DND-41 (cell line): ENCODE results near the gene RALGAPA2.

Experiments
- ATAC-seq: fragments of 200-7000 bp; cut with Tn5 transposase; 3 replicates; pipeline ENCODE4 v1.9.1; 2021; ENCODE audit warnings: low read depth; ENCODE audit not compliant: insufficient read depth
- DNase-seq: peaks from one replicate; pipeline ENCODE4 v3.0.0-alpha.2; 2020
- H2AFZ ChIP-seq: 2 replicates; pipeline ENCODE4 v1.6.0; 2012; ENCODE audit warnings: low read depth, low read length
- H3K27ac ChIP-seq: 2 replicates; pipeline ENCODE4 v1.5.1; 2012; ENCODE audit warnings: low read length, inconsistent platforms
- H3K27me3 ChIP-seq: fragments of 200-600 bp; sonication (generic); 2 replicates; pipeline ENCODE4 v1.6.0; 2012; ENCODE audit warnings: low read length, mild to moderate bottlenecking, inconsistent platforms; ENCODE audit not compliant: insufficient read depth, poor library complexity
- H3K36me3 ChIP-seq: 2 replicates; pipeline ENCODE4 v1.5.1; 2012; ENCODE audit warnings: low read length, inconsistent platforms; ENCODE audit not compliant: insufficient read depth
- H3K4me1 ChIP-seq: 2 replicates; pipeline ENCODE4 v1.5.1; 2012; ENCODE audit warnings: mild to moderate bottlenecking, low read length; ENCODE audit not compliant: insufficient read depth
- H3K4me2 ChIP-seq: 2 replicates; pipeline ENCODE4 v1.6.0; 2012; ENCODE audit warnings: mild to moderate bottlenecking, moderate library complexity, low read length, inconsistent platforms; ENCODE audit not compliant: insufficient read depth
- H3K4me3 ChIP-seq, 2 experiments: fragments of 200-600 bp in 1 of 2; shearing (Covaris generic) in 1 of 2; 2 replicates each; pipeline ENCODE4 v1.5.1; 2012 to 2016; ENCODE audit warnings: inconsistent platforms in 2 of 2, low read length in 2 of 2, mild to moderate bottlenecking in 2 of 2, low read depth in 1 of 2, moderate library complexity in 1 of 2
- H3K79me2 ChIP-seq: 2 replicates; pipeline ENCODE4 v1.6.0; 2012; ENCODE audit warnings: low read length, inconsistent platforms; ENCODE audit not compliant: insufficient read depth
- H3K9ac ChIP-seq: 2 replicates; pipeline ENCODE4 v1.6.0; 2012; ENCODE audit warnings: low read depth, mild to moderate bottlenecking, inconsistent platforms, low read length, moderate library complexity
- H3K9me3 ChIP-seq: 2 replicates; pipeline ENCODE4 v1.5.1; 2012; ENCODE audit warnings: low read length, moderate library complexity, mild to moderate bottlenecking, inconsistent platforms; ENCODE audit not compliant: insufficient read depth, severe bottlenecking
- H4K20me1 ChIP-seq: 2 replicates; pipeline ENCODE4 v1.6.0; 2012; ENCODE audit warnings: low read length; ENCODE audit not compliant: insufficient read depth
- EZH2 ChIP-seq: IDR thresholded peaks from 3 replicates; pipeline ENCODE4 v1.6.1; 2012; ENCODE audit warnings: borderline replicate concordance, low read depth, mild to moderate bottlenecking, moderate library complexity, low read length, inconsistent platforms; ENCODE audit not compliant: severe bottlenecking
- TF ChIP-seq, protein P1 (sequence below): IDR thresholded peaks from 2 replicates; pipeline ENCODE4 v1.5.1; 2012; ENCODE audit warnings: borderline replicate concordance, low read length, moderate library complexity, mild to moderate bottlenecking; ENCODE audit not compliant: poor library complexity, severe bottlenecking; ENCODE audit errors: extremely low read depth

The RALGAPA2 gene

DNA sequence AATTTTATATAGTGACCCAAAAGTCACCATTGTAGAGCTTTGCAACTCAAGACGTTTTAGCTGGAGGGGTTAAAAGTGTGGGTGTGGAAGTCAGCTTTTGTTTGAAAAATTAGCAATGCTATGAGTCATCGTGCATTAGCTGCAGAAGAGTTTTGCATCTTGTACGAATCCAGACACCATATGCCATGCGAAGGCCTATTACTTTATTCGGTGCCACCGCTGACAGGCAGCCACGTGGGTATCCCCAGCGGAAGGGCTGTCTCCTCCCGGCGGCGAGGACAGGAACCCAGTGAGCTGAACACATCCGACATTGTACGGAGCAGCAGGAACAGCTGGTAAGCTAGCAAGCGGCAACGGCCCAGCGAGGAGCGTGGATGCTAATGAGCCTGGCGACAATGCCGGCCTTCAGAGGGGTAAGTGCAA, 260.2 kb downstream of the RALGAPA2 start:
- no peak overlapping the region for H3K4me2 ChIP-seq
- H3K36me3 ChIP-seq = no peaks in the 10 kb centered on the region
- H3K79me2 ChIP-seq = no peaks in the 10 kb centered on the region
- TF ChIP-seq EZH2 = no peak
- TF ChIP-seq, protein P1, sequence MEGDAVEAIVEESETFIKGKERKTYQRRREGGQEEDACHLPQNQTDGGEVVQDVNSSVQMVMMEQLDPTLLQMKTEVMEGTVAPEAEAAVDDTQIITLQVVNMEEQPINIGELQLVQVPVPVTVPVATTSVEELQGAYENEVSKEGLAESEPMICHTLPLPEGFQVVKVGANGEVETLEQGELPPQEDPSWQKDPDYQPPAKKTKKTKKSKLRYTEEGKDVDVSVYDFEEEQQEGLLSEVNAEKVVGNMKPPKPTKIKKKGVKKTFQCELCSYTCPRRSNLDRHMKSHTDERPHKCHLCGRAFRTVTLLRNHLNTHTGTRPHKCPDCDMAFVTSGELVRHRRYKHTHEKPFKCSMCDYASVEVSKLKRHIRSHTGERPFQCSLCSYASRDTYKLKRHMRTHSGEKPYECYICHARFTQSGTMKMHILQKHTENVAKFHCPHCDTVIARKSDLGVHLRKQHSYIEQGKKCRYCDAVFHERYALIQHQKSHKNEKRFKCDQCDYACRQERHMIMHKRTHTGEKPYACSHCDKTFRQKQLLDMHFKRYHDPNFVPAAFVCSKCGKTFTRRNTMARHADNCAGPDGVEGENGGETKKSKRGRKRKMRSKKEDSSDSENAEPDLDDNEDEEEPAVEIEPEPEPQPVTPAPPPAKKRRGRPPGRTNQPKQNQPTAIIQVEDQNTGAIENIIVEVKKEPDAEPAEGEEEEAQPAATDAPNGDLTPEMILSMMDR = no peak
- H2AFZ ChIP-seq = no peak overlapping the region
- no peak overlapping the region for H3K4me3 ChIP-seq
- no peaks in the 10 kb centered on the region for H4K20me1 ChIP-seq
- H3K9ac ChIP-seq = no peak overlapping the region
- ATAC-seq (no peak), DNase-seq (no peak)
- H3K27me3 ChIP-seq = no peaks in the 10 kb centered on the region
- H3K9me3 ChIP-seq = no peaks in the 10 kb centered on the region
- H3K4me1 ChIP-seq = no peaks in the 10 kb centered on the region
- no peak overlapping the region for H3K27ac ChIP-seq

DNA sequence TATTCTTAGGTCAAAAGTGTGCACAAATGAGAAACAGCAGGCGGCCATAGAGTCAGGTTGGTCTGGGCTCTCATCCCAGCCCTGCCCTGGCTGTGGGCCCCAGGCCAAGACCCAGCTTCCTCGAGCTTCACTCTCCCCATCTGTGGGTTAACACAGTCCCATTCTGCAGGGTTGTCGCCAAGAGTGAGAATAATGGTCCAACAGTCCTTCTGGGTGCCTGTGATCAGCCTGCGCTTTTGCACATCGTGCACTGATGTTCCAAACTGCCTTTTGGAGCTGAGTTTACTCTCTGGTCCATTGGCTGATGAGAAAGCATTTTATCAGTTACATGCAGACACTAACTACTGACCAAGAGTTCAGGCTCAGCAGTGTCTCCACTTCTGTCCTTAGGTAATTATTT, 261.9 kb downstream of the RALGAPA2 start:
- DNase-seq (no peak), ATAC-seq (no peak)
- Histone ChIP-seq H3K9me3 (no peaks in the 10 kb centered on the region), H3K4me1 (no peaks in the 10 kb centered on the region), H3K36me3 (no peaks in the 10 kb centered on the region), H3K27me3 (no peaks in the 10 kb centered on the region), H3K79me2 (no peaks in the 10 kb centered on the region), H3K4me3 (no peak overlapping the region), H3K27ac (no peak overlapping the region), H2AFZ (no peak overlapping the region), H4K20me1 (no peaks in the 10 kb centered on the region), H3K4me2 (no peak overlapping the region), H3K9ac (no peak overlapping the region)
- no peak for TF ChIP-seq EZH2
- TF ChIP-seq, protein P1 = no peak

DNA sequence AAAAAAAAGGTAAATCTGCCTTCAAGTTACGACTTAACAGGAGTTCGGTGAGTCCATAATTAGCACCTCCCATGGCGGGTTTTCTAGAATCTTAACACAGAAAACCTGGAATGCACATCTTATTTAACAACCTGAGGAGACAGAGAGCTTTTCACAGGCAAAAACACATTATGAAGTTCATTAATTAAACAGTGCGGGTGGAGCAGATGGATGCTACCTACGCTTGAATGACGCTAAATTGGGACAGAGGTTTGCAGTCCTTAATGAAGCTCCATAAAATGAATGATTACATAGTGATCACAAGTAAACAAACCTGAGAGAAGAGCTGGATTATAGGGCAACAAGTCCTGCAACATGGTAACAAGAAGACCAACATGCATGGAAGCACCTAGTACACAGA, 263.6 kb downstream of the RALGAPA2 start:
- Histone ChIP-seq H4K20me1 (no peaks in the 10 kb centered on the region), H3K27me3 (no peaks in the 10 kb centered on the region), H3K9me3 (no peaks in the 10 kb centered on the region), H3K79me2 (no peaks in the 10 kb centered on the region), H3K4me2 (no peak overlapping the region), H3K27ac (no peak overlapping the region), H3K4me1 (no peaks in the 10 kb centered on the region), H3K4me3 (no peak overlapping the region), H3K36me3 (no peaks in the 10 kb centered on the region), H2AFZ (no peak overlapping the region), H3K9ac (no peak overlapping the region)
- DNase-seq (no peak), ATAC-seq (no peak)
- TF ChIP-seq, protein P1 = no peak
- no peak for TF ChIP-seq EZH2

DNA sequence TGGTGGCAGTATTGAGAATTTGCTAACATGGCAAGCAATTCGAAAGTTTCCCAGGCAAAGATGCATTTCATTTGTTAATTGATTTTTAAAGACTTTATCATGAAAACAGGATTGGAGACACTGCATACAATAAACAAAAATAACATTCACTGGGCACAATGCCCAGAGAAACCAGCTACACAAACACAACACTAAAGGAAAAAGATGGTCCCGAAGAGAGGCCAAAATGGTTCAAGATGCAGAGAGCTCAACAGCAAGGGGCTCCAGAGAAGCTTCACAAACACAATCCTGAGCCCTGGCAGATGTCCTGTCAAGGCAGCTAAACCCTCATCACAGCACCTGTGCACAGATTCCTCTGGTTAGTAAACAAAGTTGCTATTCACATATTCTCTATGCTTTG, 265.2 kb downstream of the RALGAPA2 start:
- H3K4me2 ChIP-seq = no peak overlapping the region
- DNase-seq (no peak), ATAC-seq (no peak)
- H4K20me1 ChIP-seq = no peaks in the 10 kb centered on the region
- no peak for TF ChIP-seq EZH2
- TF ChIP-seq, protein P1 = no peak
- H3K27ac ChIP-seq = no peak overlapping the region
- H3K4me1 ChIP-seq = no peaks in the 10 kb centered on the region
- no peak overlapping the region for H2AFZ ChIP-seq
- H3K36me3 ChIP-seq = no peaks in the 10 kb centered on the region
- H3K27me3 ChIP-seq = no peaks in the 10 kb centered on the region
- no peak overlapping the region for H3K9ac ChIP-seq
- no peaks in the 10 kb centered on the region for H3K9me3 ChIP-seq
- H3K79me2 ChIP-seq = no peaks in the 10 kb centered on the region
- H3K4me3 ChIP-seq = no peak overlapping the region
